NOMO-1 treated with dmso at 0.1 percent for 144 hours (cell line): ENCODE results near the gene STPG4.

Experiments
- DNase-seq: peaks from one replicate; lab custom pipeline; 2025; ENCODE audit not compliant: unreplicated experiment; lab: John Stamatoyannopoulos, UW

STPG4 gene

GRCh38 chr2:47056868-47057686, 98.0 kb downstream of the STPG4 start:
- DNase-seq: peak; percentile 52

GRCh38 chr2:47056374-47056773, 98.7 kb downstream of the STPG4 start:
- DNase-seq: no peak

- no peak for DNase-seq
Observed at GRCh38 chr2:47054868-47055267, 100.2 kb downstream of the STPG4 start.

DNA sequence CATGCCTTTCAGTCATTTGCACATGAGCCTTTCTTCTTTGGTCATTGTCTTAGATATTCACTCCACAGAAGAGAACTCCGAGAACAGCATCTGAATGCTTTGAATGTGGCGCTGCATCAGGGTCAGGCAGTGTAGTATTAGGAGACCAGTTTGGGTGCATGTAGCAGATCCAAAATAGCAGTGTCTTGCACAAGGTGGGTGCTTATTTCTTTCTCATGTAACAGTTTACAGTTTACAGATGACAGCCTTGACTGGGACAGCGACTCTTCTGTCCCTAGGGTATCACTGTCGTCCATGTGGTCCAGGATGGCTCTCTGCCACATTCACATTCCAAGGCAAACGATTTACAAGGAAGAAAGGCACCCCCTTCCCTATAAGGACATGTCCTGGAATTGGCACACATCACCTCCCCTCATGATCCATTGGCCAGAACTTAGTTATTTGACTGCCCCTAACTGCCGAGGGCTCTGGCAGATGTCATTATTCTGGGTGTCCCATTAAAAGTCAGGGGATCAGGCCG, 101.0 kb downstream of the STPG4 start:
- DNase-seq: no peak

DNA sequence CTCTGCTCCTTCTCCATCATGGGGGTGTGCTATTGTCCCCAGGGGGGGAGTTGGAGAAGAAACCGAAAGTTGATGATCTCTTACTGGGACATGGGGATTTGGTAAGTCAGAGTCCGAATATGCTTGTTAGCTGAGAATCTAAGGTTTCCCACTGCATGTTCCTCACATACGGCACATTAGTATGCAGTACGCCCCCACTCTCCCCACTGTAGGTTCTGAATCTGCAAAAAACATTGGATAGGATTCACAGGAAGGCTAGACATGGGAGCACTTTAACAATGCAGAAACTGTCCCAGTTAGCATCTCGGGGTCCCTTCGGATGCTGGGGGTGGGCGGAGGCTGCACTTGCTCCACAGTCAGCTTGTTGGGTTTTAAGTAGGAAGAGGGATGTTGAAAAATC, 102.3 kb downstream of the STPG4 start:
- DNase-seq: no peak

- no peak for DNase-seq
Observed at GRCh38 chr2:47051562-47051961, 103.5 kb downstream of the STPG4 start.

DNA sequence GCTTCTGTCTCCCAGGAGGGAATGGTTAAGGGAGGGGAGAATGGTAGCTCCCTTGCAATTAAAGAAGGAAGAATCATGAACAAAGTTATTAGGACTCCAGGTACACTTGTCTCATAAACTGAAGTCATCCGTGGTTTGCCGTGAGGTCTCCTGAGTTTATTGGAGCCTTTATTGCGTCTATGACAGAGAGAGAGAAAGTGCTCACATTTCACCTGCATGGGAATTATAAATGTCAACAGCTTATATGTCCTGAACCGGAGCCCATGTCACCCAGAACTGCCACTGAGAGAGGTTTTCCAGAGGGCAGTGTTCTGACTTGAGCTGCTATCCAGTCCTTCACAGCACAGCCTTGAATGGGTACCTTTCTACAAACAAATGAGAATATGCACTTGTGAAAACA, 104.3 kb downstream of the STPG4 start:
- no peak for DNase-seq

DNA sequence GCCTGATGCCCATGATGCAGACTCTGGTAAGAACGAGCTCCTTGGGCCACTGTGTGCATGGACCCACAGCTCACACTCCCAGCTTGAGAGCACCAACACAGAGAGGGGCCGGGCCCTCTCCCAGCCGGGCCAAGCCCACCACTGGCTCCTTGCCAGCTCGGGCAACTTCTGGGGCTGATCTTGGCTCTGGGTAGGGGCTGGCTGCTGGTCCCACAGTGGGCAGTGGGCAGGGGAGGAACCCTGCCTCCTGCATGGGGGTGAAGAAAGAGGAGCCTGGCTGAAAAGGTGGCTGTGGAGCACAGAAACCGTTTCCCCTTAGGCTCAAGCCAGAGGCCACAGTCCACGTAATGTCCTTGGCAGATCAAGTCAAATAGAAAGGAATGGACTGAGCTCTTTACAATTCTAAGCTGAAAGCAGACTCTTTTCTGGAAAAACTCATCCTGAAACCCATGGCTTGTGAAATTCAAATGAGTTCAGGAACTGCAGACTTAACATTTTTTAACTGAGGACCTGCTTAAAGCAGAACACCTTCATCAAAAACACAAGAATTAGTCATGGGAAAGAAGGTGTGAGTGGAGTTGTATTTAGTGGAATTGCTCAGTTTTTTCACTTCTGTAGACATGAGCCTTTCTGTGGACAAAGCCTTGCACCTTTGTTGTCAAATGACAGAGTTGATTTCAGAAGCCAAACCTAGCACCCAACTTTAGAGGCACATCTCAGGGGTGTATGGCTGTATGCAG, 104.9 kb downstream of the STPG4 start:
- DNase-seq: no peak

DNA sequence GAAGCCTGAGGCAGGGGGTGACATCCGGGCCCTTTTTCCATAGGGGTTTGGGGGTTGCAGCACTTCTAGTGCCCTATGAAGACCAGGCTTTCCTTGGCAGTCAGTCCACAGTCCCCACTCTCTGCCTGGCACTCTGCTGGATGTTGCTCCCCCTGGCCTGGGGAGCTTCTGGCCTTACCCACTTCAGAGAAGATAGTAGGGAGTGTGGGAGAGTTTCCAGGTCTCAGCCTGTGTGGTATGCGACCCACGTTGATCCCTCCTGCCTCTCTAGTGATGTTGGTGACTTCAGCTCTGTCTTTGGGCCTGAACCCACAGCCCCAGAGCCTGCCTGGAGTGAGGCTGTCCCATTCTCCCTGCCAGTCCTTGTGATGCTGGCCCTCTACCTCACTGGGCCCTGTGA, 105.6 kb downstream of the STPG4 start:
- DNase-seq: no peak

DNA sequence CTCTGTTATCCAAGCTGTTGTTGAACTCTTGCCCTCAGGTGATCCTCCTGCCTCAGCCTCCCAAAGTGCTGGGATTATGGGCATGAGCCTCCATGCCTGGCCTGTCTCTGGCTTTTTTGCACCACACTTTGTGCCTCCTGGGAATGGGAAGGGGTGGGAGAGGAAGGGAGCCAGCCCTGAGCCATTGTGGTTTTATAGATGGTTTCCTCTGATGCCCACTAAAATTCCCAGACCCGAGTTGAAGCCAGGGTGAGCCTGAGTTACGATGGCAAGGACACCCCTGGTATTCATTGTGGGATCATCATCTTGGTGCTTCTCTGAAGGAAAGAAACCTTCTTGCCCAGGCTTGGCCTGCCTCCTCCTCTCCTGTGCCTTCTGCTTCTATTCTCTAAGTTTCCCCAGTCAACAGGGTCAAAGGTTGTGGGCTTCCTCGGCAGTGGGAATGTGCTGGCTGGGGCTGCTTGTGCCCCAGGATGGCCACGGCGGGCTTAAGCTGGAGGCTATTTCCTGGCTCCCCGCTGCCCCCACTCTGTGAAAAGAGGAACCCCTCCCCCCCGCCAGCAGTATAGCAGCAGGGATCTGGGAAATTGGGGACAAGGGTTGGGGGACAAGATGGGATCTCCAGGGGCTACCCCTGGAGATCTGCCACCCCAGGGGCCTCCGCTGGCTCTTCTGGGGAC, 106.2 kb downstream of the STPG4 start:
- DNase-seq: no peak

- DNase-seq: no peak
Observed at GRCh38 chr2:47046271-47046670, 108.8 kb downstream of the STPG4 start.

- DNase-seq: no peak
Observed at GRCh38 chr2:47043891-47044239, 111.2 kb downstream of the STPG4 start.

DNA sequence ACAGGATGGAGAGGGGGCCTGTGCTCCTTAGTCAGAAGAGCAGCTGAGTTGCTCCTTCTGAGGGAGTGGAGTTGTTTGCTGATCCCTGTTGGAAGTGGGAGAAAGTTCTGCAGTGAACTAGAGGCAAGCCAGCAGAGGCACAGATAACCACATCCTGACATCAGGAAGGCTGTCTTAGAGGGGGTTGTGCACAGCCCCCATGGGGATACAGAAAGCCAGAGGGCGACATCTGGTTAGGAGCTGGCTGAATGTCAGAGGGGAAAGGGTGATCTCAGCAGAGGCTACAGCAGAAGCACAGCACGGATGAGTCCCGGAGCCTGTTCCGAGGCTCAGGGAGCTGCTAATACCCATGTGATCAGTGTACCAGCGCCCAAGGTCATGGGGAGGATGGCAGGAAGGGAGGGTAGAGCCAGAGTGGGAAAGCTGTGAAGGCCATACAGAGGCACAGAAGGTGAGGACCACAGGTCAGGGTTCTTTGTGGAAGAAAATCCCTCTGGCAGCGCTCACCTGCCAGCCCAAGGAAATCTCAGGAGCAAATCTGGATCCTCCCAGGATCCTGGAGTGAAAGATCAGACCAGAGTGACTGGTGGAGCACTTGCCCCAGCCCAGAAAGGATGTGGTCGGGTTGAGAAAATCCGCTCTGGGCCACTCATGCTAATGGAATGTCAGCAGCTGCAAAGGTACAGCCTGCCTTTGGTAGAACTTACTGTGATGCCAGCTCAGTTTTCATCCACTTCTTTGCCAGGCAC, 111.8 kb downstream of the STPG4 start:
- DNase-seq: no peak

DNA sequence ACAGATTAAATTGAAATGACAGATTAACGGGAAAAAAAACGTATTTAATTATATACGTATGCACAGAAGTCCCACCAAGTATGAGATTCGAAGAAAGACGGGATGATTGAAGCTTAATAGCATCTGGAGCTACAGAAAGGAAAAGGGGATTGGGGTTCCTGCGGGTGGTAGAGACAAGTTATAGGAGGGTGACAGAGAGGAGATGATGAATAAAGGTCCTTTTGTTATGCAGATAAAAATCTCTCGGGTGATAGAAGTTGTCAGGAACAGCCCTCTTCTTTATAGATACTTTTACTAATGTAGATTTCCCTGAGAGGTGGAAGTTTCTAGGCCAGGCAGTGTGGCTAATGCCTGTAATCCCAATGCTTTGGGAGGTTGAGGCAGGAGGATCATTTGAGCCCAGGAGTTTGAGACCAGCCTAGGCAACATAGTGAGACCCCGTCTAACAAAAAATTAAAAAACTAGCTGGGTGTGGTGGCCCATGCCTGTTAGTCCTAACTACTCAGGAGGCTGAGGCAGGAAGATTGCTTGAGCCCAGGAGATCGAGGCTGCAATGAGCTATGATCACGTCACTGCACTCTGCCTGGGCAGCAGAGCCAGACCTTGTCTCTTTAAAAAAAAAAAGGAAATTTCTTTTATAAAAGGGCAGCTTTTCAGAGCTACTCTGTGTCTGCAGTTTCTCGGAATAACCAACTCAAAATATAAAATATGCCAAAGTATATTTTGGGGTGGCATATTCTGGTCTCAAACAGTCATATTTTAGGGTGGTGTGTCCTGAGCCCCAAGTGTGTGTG, 113.0 kb downstream of the STPG4 start:
- DNase-seq: no peak

DNA sequence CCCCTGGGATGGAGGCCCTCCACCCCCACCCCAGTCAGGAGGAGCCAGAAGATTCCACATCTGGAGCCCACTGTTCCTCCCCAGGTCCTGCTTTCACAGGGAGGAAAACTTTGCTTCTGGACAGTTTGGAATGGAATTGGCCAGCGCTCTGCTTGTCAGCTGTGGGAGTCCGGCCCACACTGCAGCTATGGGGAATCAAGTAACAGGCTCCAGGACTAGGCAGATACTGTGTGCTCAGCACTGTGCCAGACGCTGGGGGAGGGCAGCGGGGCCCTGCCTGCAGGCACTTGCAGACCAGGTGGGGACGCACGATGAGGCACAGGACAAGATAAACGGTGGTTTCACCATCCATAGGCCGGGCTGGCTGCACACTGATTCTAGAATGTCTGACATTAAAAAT, 114.0 kb downstream of the STPG4 start:
- DNase-seq: no peak

DNA sequence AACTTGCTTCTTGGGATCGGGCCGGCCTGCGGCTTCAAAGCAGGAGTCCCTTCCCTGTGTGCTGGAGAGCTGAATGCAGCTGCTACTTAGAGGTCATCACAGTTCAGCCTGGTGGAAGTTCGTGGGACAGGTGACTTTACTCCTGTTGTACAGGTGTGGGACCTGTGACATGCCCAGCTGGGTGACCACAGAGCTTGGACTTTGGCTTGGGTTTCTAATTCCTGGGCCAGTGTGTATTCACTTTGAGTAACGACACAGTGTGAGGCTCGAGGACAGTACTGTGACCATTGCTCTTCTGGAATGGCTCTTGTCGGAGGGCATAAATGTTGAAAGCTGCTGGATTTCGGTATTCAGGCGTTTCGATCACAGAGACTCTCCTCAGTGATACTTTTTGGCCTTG, 114.5 kb downstream of the STPG4 start:
- DNase-seq: no peak

DNA sequence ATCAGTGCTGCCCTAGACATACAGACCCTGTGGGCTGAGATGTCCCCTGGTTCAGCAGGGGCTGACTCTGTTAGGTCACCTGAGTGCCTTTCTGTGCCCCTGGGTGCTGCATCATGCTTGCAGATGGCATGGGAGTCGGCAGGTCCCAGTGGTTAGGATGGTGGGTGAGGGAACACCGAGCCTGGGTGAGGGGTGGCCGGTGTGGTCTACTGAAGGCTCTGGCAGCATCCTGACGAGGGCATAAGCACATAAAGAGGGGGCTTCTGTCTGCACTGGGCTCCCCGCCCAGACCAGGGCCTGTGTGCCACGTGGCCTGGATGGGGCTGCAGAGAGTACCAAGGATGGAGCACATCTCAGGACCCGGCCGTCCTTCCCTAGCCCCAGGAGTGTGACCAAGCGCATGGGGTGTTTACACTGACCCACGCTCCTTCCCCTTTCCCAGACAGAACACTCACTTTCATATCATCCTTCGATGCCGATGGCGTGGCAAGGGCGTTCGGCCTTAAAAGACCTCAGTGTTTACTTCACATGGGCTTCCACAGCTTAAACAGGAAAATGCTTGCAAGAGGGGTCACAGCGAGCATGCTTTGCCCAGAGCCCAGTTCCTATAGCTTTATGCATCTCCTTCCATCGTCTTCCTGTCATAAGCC, 115.1 kb downstream of the STPG4 start:
- DNase-seq: no peak

- DNase-seq: no peak
Observed at GRCh38 chr2:47039489-47039870, 115.6 kb downstream of the STPG4 start.

- DNase-seq: no peak
Observed at GRCh38 chr2:47038656-47039488, 116.2 kb downstream of the STPG4 start.
